ENCODE results near the gene COMMD1.
A peak's percentile ranks its signal among the peaks of the same experiment; 100 is the strongest.
"Not testable (repeated sequence)": the region's sequence is repeated elsewhere in the genome, so short reads cannot be mapped to it uniquely, and the experiment has no call there.

Gene COMMD1

DNA sequence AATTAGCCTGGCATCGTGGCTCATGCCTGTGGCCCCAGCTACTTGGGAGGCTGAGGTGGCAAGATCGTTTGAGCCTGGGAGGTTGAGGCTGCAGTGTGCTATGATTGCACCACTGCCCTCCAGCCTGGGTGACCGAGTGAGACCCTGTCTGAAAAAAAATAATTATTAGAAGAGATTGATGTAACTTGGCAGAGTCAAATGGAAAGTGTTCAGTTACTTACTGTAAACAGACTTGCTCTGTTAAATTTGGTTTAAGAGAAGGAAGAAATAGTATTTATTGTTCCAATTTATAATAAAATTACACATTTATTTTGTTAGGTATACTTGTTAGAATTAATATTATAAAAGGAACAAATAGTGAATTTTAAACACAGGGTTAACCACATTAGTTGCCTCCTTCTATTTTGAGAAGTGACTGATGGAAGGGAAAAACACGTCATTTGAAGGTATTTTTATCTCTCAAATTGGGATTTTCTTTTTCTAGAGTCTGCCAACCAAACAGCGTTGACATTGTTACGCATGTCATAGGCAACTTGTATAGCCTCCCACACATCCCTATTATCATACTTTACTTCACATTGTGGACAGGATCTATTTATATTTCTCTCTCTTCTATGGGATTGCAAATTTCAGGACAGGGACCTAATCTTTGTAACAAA is 171.6 kb downstream of the COMMD1 start:
- no peak for DNase-seq

DNA sequence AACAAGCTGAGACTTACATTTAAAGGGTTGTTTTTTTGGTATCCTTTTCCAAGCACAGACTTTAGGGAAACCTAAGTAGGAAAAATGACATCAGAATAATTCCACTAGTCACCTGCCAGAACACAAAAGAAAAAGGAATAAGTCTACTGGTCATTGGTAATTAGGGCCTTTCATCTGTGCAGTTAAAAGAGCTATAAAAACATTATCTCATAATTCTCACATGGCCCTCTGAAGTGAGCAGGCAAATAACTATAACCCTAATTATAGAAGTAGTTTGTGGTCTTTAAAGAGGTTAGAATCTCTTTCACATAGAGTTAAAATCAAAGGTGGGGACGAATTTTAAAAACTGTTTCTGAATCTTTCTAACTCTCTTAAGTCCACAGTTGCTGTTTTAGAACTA is 179.3 kb downstream of the COMMD1 start:
- no peak for DNase-seq

DNA sequence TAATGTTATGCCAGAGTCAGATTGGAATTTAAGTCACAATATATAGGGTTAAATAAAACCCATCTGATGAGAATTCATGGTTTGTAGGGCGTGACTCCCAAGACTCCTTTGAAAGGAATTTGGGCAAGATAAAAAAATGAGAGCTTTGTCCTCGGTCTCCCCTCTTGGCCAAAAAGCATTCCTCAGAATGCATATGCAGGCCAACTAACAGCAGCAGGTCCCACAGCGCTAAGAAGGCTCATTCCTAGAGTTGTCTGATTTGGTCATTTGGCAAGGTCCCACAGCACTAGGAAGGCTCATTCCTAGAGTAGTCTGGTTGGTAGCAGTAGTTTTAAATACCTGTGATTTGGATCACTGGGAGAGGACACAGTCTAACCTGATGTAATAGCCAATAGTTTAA is 184.2 kb downstream of the COMMD1 start:
- DNase-seq = no peak

DNA sequence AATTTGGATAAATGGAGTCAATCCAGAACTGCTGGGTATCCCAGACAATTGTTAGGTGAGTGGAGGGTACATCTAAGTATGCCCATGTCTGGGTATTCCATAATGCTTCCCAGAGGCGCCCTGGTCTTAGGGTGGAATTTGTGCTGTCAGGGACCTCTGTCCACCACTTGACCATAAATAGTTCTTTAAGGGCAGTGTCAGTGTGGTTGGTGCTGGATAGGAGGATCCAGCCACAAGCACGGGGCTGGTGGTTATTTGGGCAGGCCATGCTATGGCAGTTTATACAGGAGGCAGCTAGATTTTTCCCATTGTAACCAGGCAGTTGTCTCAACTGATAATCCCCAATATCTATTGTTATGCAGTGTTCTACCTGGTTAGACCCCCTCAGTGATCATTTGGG is 186.0 kb downstream of the COMMD1 start:
- no peak for DNase-seq

DNA sequence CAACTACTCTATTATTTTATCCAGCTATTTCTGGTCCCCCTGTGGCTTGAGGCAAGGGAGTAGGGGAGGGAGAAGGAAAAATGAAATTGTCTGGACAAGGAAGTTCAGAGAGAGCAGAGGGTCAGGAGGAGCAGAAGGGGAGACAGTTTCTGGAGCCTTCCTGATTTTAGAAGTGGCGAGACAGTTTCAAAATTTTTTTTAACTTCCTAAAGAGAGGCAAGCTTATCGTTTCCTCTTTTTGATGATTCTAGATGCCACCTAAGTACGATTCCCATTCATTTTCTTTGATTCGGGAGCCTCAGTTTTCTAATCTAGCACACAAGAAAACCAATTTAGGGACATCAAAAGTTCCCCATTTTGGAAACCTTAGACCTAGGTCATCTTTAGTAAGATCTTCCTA is 193.6 kb downstream of the COMMD1 start:
- no peak for DNase-seq

DNA sequence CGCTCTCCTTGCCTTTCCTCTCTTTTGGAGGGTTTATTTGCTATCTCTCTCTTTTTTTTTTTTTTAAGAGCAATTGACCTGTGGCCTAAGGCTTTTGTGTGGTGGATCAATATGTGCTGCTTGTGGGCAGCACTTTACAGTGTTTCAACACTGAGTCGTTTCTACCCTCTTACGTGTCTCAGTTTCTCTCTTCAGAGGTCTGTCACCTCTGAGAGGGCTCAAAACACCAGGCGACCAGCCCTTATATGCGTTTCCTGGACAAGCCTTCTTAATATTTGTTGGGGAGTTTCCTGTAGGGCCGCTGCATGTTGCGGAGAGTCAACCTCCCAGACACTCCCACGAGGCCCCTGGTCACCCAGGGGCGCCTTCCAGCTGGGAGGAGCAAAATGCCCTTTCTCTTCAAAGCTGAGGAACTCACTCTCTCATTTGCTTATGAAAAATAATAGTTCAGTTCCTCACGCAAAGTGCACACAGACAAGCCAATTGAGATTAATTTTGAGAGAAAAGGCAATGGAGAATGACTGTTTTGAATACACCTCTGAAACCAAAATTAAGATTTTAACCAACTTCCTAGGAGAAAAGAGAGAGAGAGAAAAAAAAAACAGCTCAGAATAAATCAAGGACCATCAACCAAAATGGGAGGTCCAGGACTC is 194.2 kb downstream of the COMMD1 start:
- DNase-seq = no peak

DNA sequence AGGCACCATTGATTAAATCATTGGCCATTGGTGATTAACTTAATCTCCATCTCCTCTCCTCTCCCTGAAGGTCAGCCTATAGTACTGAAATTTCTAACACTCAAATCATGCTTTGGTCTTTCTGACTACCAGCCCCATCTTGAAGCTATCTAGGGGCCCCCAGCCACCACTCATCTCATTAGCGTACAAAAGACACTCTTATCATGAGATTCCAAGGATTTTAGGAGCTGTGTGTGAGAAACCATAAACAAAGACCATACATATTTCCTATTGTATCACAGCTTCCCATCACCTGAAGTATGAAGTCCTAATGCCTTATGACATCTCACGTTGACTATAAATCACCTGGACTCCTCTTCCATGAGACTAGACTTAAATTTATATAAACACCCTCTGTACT is 196.4 kb downstream of the COMMD1 start:
- DNase-seq = no peak

DNA sequence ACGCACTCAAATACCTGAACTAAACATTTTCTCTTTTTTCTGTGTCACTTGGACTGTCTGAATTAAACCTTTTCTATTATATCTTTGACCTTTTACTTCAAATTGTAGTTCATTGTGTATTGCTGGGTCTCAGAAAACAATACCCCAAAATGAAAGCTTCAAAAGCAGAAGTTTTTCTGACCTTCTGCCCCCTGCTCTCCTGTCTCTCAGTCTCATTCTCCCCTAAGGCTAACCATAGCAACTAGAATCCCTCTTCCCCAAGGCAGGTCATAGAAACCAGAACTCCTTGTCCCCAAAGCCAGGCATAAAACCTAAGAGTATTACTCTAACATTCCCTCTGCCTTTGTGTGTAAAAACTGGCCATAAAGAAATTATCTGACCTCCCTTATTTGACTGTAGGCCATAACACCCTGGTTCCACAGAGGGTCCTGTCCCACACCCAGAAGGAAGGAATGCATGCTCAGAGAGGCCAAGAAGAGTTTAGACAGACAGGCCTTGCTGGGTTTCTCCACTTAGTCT is 197.0 kb downstream of the COMMD1 start:
- no peak for DNase-seq

DNA sequence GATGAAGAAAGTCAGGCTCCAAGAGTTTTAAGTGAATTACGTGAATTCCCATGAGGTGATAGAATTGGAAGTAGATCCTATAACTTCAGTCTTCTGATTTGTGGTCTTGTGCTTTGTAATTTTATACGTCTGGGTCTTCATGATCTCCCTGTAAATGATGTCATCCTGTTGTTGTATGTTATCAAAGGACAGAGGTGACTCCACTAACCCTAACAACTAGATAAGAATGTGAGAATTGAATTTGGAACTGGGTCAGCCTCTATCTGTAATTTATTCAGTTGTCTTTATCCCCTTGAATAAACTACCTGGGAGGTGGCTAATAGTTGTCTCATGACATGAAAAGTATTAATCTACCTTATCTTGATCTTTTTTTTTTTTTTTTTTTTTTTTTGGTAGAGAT is 204.1 kb downstream of the COMMD1 start:
- no peak for DNase-seq

DNA sequence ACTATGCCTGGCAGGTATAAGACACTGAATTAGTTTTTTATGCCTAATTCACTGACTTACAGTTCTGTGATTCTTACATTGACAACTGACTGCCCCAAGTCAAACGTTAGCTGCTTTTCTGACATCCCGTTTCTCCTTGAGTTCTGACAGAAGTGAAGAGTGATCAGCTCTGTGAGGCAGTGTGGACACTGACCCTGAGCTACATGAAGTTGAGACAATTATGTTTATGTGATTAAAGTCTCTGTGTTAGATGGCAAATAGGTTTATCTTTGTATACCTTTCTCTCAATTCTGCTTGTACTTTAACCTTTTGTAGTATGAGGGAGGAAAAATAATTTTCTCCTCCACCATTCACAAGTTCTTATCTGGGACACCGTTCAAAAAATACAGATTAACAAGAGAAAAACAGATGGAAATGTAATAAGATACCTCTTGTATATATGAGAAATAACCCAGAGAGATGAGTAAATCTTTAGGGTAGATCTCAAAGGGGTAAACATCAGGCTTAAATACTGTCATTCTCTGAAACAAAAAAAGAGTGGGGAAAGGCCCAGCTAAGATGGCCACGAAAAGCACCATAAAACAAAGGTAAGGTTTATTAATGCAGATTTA is 205.0 kb downstream of the COMMD1 start:
- DNase-seq = no peak

DNA sequence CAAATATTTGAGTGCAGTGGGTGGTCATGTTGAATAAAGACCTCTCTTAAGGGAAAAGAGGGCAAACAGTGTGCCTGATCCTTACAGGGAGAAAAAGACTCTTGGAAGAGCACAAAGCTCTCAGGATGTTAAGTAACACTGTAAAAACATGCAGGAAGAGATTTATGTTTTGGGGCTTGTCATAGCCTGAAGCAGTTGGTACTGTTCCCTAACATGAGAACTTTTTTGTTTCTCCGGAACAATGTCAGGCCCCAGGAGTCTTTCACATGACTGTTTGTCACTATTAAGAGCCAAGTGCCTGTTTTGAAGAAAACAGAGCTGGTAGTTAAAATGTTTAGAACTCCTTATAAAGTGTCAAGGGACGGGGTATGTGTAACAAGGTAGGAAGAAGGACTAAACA is 206.7 kb downstream of the COMMD1 start:
- DNase-seq = peak; percentile 21

DNA sequence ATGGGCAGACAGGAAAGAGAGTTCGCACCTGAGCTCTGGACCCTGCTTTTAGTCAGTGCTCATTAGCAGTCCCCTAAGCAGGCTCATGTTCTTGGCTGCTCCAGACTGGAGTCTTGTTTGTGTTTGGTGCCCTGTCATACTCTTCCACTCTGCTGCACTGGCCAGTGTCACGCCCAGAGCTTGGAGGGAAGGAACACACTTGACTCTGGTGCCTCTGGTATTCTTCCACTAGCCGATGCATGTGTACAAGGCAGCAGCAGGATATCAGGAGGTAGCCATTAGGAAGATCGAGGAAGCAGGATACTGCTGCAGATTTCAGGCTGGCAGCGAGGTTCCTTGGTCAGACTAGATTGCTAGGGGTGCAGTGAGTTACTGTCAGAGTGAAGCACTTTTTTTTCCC is 209.1 kb downstream of the COMMD1 start:
- DNase-seq = no peak

DNA sequence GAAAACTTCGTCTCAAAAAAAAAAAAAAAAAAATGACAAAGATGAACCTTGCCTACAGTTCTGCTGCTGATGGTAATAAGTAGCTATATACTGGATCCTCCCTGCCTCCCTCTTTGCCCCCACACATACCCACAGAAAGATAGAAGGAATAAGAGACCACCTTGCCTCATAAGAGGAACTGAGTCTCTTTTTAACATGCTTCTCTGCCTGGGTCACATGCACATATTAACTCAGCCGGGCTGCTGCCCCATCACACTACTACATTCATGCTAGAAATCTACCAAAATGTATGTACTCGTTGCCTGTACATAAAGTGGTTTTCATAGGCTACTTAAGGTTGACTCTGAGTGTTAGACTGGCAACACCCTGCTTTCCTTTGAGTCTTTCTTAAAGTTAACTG is 211.5 kb downstream of the COMMD1 start:
- no peak for DNase-seq

DNA sequence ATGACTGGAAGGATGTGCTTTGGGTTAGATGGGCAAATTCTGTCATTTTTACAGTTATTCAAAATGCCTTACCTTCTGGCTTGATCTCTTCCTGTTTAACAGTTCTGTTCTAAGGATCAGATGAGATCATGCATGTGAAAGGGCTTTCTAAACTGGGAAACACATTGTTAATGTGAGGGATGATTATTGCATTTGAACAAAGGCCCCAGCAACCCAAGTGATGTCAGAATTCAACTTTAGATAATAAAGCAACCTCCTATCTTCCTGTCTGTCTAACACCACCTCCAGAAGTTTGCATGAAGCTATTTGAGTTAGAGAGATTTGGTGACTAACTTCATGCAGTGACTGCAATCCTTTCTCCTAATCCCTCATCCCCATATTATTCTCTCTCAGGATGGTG is 212.7 kb downstream of the COMMD1 start:
- no peak for DNase-seq

DNA sequence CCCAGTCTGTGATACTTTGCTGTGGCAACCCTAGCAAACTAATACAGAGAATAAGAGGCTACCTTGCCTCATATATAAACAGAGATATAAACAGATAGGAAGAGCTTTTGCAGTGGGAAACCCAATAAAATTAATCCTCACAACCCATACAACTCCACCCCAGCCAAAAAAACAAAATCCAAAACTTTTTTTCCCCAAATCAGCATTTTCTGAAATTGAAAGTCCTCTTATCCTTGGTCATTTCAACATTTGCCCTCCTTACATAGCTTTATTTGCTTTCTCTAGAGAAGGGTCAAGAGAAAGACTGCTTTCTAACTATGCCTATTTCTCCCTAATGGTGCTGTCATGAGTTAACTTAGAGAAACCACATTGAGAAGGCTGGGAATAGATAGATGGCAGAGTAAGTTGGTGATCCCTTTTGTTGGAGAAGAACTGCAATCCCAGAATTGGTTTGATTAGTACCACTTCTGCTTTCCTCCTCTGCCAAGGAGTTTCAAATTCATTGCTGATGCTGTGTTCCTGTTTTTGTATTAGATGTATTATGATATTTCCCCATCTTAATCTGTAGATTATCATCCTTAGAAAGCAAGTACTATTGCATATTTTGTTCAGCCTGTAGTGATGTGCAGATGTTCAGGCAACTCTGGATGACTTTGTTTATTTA is 214.0 kb downstream of the COMMD1 start:
- no peak for DNase-seq

DNA sequence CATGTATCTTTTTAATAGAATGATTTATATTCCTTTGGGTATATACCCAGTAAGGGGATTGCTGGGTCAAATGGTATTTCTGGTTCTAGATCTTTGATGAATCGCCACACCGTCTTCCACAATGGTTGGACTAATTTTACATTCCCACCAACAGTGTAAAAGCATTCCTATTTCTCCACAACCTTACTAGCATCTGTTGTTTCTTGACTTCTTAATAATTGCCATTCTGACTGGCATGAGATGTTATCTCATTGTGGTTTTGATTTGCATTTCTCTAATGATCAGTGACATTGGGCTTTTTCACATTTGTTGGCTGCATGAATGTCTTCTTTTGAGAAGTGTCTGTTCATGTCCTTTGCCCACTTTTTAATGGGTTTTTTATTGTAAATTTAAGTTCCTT is 220.8 kb downstream of the COMMD1 start:
- DNase-seq = not testable (repeated sequence)

DNA sequence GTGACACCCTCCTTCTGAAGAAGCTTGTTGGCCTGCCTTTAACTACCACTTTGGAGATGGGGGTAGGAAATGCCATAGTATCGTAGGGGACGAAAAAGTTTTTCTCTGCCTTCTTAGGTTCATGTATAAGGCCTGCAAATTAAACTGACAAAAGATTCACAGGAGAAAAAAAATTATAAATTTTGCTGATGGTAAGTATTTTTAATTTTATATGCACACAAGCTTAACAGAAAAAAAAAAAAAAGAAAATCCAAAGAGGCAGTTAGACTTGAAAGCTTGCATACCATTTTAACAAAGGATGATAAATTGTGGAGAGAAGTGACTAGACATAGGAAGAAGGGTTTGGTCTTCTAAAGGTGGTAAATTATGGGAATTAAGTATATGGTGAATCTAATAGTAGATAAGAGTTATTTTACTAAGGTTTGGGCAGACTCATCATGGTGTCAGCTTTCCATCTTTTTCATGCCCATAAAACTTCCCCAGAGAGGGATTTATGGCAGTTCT is 227.9 kb downstream of the COMMD1 start:
- no peak for DNase-seq

DNA sequence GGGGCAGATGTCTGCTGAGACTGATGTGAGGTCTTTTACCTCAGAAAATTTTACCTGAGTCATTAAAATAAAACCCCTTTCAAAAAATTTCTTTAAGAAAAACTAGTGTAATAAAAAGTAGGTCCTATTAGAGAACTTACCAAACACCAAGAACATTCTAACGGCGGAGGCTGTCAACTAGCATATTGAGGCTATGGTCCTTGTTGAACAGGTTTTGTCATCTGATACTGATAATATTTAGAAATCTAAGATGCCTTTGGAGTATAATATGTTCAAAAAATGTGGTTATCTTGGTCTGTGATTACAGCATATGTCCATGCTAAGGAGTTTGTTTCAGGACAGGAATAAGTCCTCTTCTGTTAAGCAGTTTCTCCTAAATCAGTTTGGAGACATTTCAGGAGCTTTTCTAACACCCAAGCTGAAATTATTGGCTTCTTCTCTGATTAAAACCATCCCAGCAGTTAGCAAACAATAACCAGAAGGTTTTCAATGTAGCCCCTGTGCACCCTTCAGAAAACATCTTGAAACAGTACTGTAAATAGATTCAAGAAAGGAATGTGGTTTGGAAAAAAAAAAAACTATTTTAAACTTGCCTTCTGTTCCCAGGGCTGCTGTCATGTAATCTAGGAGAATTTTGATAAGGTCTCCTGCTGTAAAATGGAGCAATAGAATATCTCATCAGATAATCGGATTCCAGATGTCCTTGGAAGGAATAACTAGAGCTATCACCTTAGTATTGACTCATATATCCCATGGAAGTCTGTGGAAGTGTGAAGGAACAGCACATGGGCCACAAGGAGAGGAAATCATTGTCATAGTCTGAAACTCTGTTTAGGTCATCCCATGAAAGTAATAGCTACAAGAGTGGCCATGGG is 231.7 kb downstream of the COMMD1 start:
- DNase-seq = no peak

DNA sequence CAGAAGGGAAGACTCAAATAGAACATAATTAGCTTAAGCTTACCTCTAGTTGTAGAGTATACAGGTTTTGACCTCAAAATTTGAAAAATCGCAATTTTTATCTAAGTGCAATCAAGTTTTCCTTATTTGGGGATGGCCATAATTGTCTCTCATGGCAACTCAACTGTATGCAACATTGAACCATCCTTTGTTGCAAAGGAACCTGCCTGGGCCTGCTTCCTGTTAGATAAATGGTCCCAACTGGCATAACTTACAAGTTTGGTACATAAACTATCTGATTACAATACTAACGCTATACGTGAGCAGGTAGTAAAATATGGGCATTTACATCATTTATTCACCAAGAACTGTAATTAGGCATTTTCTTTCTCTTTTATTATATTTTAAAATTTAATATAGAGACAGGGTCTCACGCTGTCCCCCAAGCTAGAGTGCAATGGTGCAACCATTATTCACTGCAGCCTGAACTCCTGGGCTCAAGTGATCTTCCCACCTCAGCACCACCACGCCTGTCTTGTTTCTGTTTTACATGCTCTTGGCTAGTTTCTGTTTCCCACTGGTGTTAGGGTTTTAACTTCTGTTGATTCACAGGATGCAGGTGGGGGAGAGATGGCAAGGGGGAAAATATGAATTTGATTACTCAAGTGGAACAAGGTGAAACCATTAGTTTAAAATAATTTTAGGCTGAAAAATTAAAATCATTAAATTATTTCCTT is 235.1 kb downstream of the COMMD1 start:
- DNase-seq = no peak

DNA sequence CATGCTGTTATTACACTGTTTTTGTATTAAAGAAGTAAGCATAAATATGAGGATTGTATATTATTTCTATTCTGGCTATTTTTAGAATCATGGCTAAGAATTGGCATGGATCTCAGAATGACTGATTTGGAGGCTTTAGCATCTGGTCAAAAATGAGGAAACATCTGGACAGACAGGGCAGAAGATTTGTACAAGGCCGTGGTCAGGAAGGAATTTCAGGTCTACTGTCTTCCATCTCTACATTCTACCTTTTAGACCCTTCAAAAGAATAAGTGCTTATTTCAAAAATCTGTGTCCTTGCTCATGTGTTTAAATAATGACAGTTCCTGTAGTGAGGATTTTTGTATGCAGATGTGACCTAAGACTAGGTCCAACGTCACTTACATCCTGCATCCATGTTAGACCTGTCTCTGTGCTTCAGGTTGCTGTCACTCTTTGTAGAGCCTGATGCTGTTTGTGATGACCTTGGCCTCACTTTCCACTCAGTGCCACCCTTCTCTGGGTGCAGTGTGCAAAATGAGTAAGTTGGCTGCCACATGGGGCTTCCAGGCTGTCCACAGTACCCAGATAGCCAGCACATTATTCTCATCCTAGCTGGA is 235.8 kb downstream of the COMMD1 start:
- no peak for DNase-seq

DNA sequence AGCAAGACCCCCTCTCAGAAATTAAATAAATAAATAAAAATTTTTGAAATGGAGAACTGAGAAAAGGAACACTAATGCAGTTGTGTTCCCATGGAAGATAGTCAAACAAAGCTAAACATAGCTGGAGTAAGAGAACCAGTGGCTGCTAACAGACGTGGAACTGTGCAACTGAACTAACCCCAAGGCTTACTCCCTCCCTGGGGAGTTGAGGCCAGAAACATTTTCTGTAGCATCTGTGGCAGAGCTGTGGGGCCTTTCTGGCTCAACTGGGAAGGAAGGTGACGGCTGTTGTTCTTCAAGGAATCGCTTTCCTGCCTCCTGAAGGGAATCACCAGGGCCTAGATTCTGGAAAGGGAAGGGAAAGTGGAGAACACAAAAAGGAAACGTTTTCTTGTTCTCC is 236.6 kb downstream of the COMMD1 start:
- DNase-seq = no peak

All from midbrain (tissue), 1 donor.